Embryonic facial prominence (tissue), 1 donor: Measurements from ENCODE around the gene NOL3.

Experiments used
- DNase-seq: peaks from one replicate; pipeline ENCODE4 v3.0.0-alpha.2; 2016; ENCODE audit errors: extremely low spot score

Gene NOL3

GRCh38 chr16:67190041-67190440 is 19.7 kb downstream of the NOL3 start, which contains the start of gene EXOC3L1:
Gene EXOC3L1 (minus strand): TSS chr16:67190136. CDS start chr16:67189676, 460 bp downstream.
- no peak for DNase-seq

GRCh38 chr16:67190448-67191399 is 20.4 kb downstream of the NOL3 start:
- DNase-seq, result no peak

- no peak for DNase-seq
Observed at GRCh38 chr16:67191411-67191994, 21.2 kb downstream of the NOL3 start.

GRCh38 chr16:67191995-67192681 is 21.8 kb downstream of the NOL3 start, which contains the start of gene E2F4:
Gene E2F4 (plus strand): TSS chr16:67192155. CDS start chr16:67192228, 73 bp downstream.
- peak; percentile 82 for DNase-seq

DNA sequence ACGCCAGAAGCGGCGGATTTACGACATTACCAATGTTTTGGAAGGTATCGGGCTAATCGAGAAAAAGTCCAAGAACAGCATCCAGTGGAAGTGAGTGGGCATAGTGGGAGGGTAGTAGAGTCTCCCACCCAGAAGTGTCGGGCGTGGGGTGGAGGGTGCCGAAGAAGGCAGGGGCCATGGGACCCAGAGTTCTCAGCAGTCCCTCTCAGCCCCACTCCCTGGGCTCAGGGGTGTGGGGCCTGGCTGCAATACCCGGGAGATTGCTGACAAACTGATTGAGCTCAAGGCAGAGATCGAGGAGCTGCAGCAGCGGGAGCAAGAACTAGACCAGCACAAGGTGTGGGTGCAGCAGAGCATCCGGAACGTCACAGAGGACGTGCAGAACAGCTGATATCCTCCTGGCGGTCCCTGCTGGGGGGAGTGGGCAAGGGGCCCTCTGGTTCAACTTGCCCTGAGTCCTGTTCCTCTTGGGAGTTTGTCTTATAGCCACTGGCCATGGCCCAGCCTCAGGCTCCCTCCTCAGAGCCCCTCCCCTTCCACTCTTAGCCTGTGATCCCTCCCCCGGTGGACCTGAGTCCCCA is 22.5 kb downstream of the NOL3 start:
- DNase-seq, result no peak

DNA sequence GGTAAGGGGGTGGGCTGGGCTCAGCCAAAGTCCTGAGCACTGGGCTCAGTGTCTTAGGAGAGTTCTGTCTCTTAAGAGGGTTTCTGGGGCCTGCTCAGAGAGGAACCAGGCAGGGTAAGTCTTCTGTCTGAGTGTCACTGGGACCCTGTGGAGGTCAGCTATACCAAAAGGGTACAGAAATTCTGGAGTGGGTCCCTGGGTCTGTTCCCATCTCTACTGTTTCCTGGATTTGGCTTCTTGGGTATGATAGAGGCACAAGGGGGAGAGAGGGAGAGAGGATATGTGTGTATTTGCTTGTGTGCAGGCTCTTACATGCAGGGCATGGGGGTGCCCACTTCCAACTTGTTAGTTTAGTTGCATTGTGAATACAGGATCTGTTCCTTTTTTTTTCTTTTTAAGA is 23.2 kb downstream of the NOL3 start:
- no peak for DNase-seq

DNA sequence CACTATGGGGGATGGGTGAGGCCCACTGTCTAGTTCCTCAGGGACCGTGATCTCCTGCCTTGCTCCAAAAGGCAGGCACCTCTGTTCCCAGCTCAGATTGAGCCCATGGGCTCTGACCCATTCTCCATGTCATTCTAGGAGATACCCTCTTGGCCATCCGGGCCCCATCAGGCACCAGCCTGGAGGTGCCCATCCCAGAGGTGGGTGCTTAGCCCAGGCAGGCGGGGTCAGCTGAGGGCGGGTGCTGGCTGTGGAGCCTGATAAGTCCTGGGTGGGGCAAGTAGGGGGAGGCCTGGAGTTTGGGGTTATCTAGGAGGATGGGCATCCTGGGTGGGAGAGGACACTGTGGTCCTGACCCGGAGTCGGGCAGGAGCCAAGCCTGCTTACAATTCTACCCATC is 23.9 kb downstream of the NOL3 start:
- DNase-seq, result no peak

GRCh38 chr16:67195676-67196075 is 25.3 kb downstream of the NOL3 start:
- DNase-seq, result no peak

DNA sequence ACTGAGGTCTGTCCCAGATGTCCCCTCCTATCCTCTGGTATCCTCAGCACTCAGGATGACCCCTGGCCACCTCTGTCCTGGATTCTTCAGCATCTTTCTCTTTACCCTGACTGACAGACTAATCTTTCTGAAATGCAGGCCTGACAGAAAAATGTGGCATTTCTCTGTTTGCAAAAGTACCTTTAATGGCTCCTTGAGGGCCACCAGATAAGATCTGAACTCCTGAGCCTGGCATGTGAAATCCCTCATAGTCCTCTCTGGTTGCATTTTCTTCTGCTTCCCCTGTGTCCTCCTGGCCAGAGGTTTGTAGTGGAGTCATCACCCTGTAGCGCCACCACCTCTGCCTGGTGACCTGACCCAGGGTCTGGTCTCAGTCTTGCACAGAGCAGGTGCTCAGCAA is 26.5 kb downstream of the NOL3 start:
- DNase-seq, result no peak

GRCh38 chr16:67197704-67198103 is 27.4 kb downstream of the NOL3 start:
- DNase-seq, result no peak

DNA sequence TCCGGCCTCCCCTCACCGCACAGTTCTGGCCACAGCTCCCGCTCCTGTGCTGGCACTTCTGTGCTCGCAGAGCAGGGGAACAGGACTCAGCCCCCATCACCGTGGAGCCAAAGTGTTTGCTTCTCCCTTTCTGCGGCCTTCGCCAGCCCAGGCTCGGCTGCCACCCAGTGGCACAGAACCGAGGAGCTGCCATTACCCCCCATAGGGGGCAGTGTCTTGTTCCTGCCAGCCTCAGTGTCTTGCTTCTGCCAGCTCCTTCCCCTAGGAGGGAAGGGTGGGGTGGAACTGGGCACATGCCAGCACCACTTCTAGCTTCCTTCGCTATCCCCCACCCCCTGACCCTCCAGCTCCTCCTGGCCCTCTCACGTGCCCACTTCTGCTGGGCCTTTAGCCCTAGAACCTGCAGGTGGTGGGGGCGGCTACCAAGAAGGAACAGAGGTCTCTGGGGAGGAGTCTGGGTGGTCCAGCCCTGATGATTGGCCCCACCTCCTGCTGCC is 27.9 kb downstream of the NOL3 start:
- DNase-seq, result no peak

- DNase-seq, result no peak
Observed at GRCh38 chr16:67199011-67199807, 28.9 kb downstream of the NOL3 start, which contains the start of gene ELMO3. Gene ELMO3 (plus strand): TSS chr16:67199131. CDS start chr16:67199327, 196 bp downstream.

DNA sequence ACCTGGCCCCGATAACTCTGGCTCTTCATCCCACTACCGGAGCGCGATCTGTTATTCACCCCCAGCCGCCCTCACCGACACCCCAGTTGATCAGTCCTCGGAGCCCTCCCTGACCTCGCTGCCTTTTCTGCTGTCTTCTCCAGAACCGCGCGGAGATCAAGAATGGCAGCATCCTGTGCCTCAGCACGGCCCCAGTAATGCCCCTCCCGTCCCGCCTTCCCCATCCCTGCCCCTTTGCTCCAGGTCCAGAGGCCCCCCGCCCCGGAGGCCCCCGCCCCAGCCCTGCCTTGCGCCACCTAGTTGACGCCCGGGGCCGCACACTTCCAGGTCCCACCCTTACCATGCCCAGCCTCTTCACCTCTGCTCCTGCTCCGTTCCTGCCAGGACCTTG is 29.5 kb downstream of the NOL3 start:
- no peak for DNase-seq

- no peak for DNase-seq
Observed at GRCh38 chr16:67200491-67200890, 30.2 kb downstream of the NOL3 start.

GRCh38 chr16:67201411-67202345 is 31.3 kb downstream of the NOL3 start:
- DNase-seq, result no peak

DNA sequence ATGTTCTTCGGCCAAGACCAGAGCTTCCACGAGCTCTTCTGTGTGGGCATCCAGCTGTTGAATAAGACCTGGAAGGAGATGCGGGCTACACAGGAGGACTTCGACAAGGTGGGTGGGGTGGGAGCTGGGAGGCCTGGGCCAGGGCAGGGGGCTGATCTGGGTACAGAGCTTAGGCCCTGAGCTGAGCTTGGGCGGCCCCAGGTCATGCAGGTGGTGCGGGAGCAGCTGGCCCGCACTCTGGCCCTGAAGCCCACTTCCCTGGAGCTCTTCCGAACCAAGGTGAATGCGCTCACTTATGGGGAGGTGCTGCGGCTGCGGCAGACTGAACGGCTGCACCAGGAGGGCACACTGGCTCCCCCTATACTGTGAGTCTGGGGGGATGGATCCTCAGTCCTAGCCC is 32.1 kb downstream of the NOL3 start:
- no peak for DNase-seq

DNA sequence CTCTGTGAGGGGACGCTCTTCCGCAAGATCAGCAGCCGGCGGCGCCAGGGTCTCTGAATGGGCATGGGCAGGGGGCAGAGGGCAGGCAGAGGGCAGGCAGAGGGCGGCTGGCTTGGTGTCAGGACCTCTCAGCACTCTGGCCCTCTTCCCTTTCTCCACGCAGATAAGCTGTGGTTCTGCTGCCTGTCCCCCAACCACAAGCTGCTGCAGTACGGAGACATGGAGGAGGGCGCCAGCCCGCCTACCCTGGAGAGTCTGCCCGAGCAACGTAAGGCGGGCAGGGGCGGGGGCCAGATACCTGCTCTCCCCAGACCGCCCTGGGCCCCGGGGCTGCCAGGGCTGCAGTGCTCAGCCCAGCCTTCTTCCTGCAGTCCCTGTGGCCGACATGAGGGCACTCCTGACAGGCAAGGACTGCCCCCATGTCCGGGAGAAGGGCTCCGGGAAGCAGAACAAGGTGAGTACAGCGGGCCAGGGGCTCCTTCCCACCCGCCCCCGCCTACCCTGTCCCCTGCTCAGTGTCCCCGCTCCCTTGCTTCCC is 32.7 kb downstream of the NOL3 start:
- DNase-seq, result no peak

- DNase-seq, result no peak
Observed at GRCh38 chr16:67204076-67204475, 33.7 kb downstream of the NOL3 start.

GRCh38 chr16:67206129-67206837 is 35.9 kb downstream of the NOL3 start:
- no peak for DNase-seq
